Measurements from ENCODE around the gene PLCB4. TPM values are rescaled to one million over a fixed set of nuclear protein-coding genes. Genes with fewer than 3 reads are reported as not detected.

PLCB4 gene
- total RNA-seq, 1 donor from 2014 or later = 10.5 TPM

DNA sequence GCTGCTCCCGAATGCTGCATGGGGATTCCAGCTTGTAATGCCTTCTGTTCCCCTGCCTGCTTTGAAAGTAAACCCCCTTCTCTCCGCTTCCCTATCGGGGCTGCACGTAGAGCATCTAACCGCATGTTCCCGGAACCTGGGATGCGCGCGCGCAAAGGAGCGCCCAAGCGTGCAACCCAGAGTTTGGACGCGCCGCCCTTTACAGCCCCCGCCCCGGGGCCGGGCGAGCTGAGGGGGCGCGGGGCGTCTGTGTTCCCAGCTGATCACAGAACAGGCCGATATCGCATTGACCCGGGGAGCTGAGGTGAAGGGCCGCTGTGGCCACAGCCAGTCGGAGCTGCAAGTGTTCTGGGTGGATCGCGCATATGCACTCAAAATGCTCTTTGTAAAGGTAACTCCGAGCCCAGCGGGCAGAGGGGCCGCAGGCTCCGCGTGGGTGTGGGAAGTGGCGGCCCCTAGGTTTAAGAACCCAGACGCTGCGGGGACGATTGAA lies 446.9 kb downstream of the PLCB4 start:
- DNase-seq (ENCODE audit: low spot score) = no peak
- Mint-ChIP-seq H3K9me3 (ENCODE audit: unreplicated experiment) (no peaks in the 10 kb centered on the region), H3K4me1 (ENCODE audit: unreplicated experiment) (peaks cover 14% of the 10 kb centered on the region), H3K36me3 (ENCODE audit: low read depth, unreplicated experiment) (no peaks in the 10 kb centered on the region), H3K4me3 (ENCODE audit: unreplicated experiment) (peak overlapping the region; percentile 76), H3K27ac (ENCODE audit: unreplicated experiment) (no peak overlapping the region), H3K27me3 (ENCODE audit: unreplicated experiment) (no peaks in the 10 kb centered on the region)
- TF ChIP-seq, protein P1, sequence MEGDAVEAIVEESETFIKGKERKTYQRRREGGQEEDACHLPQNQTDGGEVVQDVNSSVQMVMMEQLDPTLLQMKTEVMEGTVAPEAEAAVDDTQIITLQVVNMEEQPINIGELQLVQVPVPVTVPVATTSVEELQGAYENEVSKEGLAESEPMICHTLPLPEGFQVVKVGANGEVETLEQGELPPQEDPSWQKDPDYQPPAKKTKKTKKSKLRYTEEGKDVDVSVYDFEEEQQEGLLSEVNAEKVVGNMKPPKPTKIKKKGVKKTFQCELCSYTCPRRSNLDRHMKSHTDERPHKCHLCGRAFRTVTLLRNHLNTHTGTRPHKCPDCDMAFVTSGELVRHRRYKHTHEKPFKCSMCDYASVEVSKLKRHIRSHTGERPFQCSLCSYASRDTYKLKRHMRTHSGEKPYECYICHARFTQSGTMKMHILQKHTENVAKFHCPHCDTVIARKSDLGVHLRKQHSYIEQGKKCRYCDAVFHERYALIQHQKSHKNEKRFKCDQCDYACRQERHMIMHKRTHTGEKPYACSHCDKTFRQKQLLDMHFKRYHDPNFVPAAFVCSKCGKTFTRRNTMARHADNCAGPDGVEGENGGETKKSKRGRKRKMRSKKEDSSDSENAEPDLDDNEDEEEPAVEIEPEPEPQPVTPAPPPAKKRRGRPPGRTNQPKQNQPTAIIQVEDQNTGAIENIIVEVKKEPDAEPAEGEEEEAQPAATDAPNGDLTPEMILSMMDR (IDR thresholded peaks at IDR 0.05; ENCODE audit: unreplicated experiment) = no peak

DNA sequence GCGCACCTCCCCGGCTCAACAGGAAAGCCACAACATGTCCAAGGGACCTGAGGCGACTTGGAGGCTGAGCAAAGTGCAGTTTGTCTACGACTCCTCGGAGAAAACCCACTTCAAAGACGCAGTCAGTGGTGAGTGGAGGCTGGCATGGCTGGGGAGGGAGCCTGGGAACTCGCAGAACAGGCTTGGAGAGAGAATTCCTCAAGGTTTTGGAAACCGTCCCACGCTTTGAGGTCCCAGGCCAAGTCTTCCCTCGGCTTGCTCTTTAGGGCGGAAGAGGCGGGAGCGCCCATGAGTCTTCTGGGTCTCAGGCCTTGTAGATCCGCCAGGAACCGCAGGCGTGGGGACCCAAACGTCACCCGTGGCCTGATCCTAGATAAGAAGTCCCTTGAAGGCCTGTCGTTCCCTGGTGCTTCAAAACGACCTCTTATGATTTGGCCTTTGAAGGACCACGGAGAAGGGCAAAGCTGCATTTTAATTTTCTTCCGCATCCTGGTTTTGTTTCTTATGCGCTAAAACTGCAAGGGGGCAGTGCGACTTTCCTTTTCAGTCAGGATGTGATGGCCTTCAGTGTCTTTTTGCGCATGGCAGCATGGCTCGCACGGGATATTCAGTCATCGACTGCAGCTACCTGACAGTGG lies 447.5 kb downstream of the PLCB4 start:
- Mint-ChIP-seq H3K27ac (ENCODE audit: unreplicated experiment) (no peak overlapping the region), H3K9me3 (ENCODE audit: unreplicated experiment) (no peaks in the 10 kb centered on the region), H3K27me3 (ENCODE audit: unreplicated experiment) (no peaks in the 10 kb centered on the region), H3K4me3 (ENCODE audit: unreplicated experiment) (peak overlapping the region; percentile 76), H3K4me1 (ENCODE audit: unreplicated experiment) (peaks cover 14% of the 10 kb centered on the region), H3K36me3 (ENCODE audit: low read depth, unreplicated experiment) (no peaks in the 10 kb centered on the region)
- TF ChIP-seq, protein P1 (IDR thresholded peaks at IDR 0.05; ENCODE audit: unreplicated experiment) = no peak
- DNase-seq (ENCODE audit: low spot score) = no peak

DNA sequence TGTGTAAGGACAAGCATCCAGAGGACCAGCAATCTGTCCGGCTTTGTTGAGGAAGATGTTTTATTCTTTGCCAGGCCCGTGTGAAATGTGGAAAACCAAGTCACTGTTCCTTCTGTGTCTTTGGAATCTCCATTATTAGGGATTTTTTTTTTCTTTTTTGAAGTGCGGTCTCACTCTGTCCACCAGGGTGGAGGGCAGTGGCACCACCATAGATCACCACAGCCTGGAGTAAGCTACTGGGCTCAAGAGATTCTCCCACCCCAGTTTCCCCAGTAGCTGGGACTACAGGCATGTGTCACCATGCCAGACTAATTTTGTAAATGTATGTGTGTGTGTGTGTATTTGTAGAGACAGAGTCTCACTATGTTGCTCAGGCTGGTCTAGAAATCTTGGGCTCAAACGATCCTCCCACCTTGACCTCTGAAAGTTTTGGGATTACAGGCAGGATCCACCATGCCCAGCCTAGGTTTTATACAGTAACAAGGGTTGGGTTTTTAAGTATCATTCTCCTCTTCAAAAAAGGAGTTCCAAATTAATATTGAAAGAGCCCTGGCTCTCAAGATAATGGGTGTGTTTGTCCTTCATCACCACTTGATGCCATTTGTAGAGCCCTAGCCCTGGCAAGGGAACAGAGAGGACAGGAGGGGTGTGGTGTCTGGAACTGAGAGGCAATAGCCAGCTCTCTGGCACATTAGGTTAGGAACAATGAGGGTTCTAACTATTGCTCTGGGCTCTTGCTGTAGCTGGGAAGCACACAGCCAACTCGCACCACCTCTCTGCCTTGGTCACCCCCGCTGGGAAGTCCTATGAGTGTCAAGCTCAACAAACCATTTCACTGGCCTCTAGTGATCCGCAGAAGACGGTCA lies 448.6 kb downstream of the PLCB4 start:
- H3K9me3 Mint-ChIP-seq (ENCODE audit: unreplicated experiment) = no peaks in the 10 kb centered on the region

DNA sequence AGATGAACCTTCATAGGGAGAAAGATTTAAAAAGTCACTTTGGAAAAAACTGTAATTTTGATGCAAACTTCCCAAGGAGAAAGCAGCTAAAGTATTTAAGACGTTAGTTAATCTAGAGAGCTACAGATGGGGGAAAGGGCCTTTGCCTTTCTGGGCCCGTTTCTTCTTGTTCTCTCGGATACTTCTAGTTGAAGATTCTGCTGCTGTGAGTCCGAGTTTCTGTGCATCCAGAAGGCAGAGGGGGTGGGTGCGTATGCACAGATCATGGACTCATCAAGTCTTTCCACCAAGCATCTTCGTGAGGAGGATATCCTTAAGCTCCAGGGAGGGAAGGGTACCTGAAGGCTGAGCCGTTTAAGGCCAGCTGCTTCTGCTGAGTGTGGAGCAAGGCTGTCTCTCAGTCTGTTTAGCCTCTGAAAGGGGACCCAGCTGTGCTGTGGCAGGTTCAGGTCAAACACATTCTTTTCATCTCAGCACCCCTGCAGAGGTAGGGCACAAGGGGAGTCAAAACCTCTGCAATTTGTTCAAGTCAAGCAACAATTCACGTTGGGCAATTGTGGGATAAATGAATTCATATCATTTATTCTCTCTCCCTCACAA lies 449.8 kb downstream of the PLCB4 start:
- Mint-ChIP-seq H3K27ac (ENCODE audit: unreplicated experiment) (no peak overlapping the region), H3K27me3 (ENCODE audit: unreplicated experiment) (no peaks in the 10 kb centered on the region), H3K4me1 (ENCODE audit: unreplicated experiment) (peaks cover 14% of the 10 kb centered on the region), H3K4me3 (ENCODE audit: unreplicated experiment) (no peak overlapping the region), H3K36me3 (ENCODE audit: low read depth, unreplicated experiment) (no peaks in the 10 kb centered on the region), H3K9me3 (ENCODE audit: unreplicated experiment) (no peaks in the 10 kb centered on the region)
- TF ChIP-seq, protein P1 (IDR thresholded peaks at IDR 0.05; ENCODE audit: unreplicated experiment) = no peak
- DNase-seq (ENCODE audit: low spot score) = no peak

More for the DNA sequence above, 448.6 kb downstream of the PLCB4 start:
- Mint-ChIP-seq H3K4me1 (ENCODE audit: unreplicated experiment) (peaks cover 14% of the 10 kb centered on the region), H3K27ac (ENCODE audit: unreplicated experiment) (no peak overlapping the region), H3K4me3 (ENCODE audit: unreplicated experiment) (no peak overlapping the region), H3K36me3 (ENCODE audit: low read depth, unreplicated experiment) (no peaks in the 10 kb centered on the region), H3K27me3 (ENCODE audit: unreplicated experiment) (no peaks in the 10 kb centered on the region)
- no peak for DNase-seq (ENCODE audit: low spot score)
- TF ChIP-seq, protein P1 (IDR thresholded peaks at IDR 0.05; ENCODE audit: unreplicated experiment) = no peak

All from endothelial cell (in vitro differentiated cells).